Esophagus squamous epithelium (tissue), 4 donors: Measurements from ENCODE around the gene HEMGN.

Experiments
- CTCF ChIP-seq, 6 experiments: fragments of 450-650 bp in 4 of 6; fragments of 200-600 bp in 2 of 6; sonication (generic) in 2 of 6; IDR thresholded peaks; one replicate each; pipeline ENCODE4 v1.5.1; 2016 to 2019; ENCODE audit warnings: antibody characterized with exemption in 6 of 6, mild to moderate bottlenecking in 4 of 6, moderate library complexity in 4 of 6
- POLR2A ChIP-seq, 4 donors: fragments of 450-650 bp; IDR thresholded peaks; one replicate each; pipeline ENCODE4 v1.6.1; 2017; ENCODE audit warnings: antibody characterized with exemption in 4 of 4, mild to moderate bottlenecking in 4 of 4, moderate library complexity in 3 of 4

- TF ChIP-seq POLR2A (IDR thresholded peaks at IDR 0.05) (no peak), CTCF (IDR thresholded peaks at IDR 0.05) (no peak)
Observed at GRCh38 chr9:97892421-97892820, 45.6 kb downstream of the HEMGN start.
